A549 (cell line): ENCODE data around the gene MRPS16. TPM values are rescaled to one million over a fixed set of nuclear protein-coding genes. Genes with fewer than 3 reads are reported as not detected.

ENCODE experiments used
- ATAC-seq, 2 experiments: fragments of 200-7000 bp in 1 of 2; fragments of >200 bp in 1 of 2; cut with Nextera tagmentation in 1 of 2; cut with Tn5 transposase in 1 of 2; 3 replicates each; pipeline versions ENCODE4 v1.8.0 to v1.9.1; 2018 to 2020; ENCODE audit warnings: mild to moderate bottlenecking in 1 of 2, moderate library complexity in 1 of 2
- CTCF ChIA-PET: fragments of 300-600 bp; sonication (Branson Sonifier 250); formaldehyde crosslinking; extraction: SDS; loops from one replicate; lab custom pipeline; 2021; ENCODE audit warnings: antibody characterized with exemption, inconsistent platforms; lab: Yijun Ruan, JAX
- POLR2A ChIA-PET: fragments of 350-600 bp; formaldehyde crosslinking; extraction: SDS; loops from one replicate; lab custom pipeline; 2021; ENCODE audit warnings: antibody characterized with exemption, inconsistent platforms; lab: Yijun Ruan, JAX
- DNase-seq, 2 experiments: peaks; one replicate each; pipeline versions ENCODE4 v3.0.0 to v3.0.0-alpha.2; 2011 to 2016; ENCODE audit warnings: low read depth in 1 of 2, low spot score in 1 of 2
- FAIRE-seq: peaks from 2 replicates; lab custom pipeline; 2011; peaks lifted over from hg19 to GRCh38; lab: Jason Lieb, UNC
- H3K27ac ChIP-seq, 2 experiments: fragments of >200 bp; sonication (Bioruptor Twin); formaldehyde crosslinking; 3 replicates each; pipeline ENCODE4 v1.5.1; 2016 to 2017
- H3K4me1 ChIP-seq: fragments of >200 bp; sonication (Bioruptor Twin); formaldehyde crosslinking; 3 replicates; pipeline ENCODE4 v1.6.1; 2016
- H3K4me2 ChIP-seq: fragments of >200 bp; sonication (Bioruptor Twin); formaldehyde crosslinking; 3 replicates; pipeline ENCODE4 v1.6.1; 2016
- H3K4me3 ChIP-seq: fragments of >200 bp; sonication (Bioruptor Twin); formaldehyde crosslinking; 3 replicates; pipeline ENCODE4 v1.5.1; 2016
- H3K9me3 ChIP-seq: fragments of >200 bp; sonication (Bioruptor Twin); formaldehyde crosslinking; 3 replicates; pipeline ENCODE4 v1.6.1; 2016
- CBX8 ChIP-seq: fragments of 200-600 bp; sonication (generic); IDR thresholded peaks from 2 replicates; pipeline ENCODE4 v1.6.1; 2016
- EHMT2 ChIP-seq: fragments of 200-600 bp; sonication (generic); IDR thresholded peaks from 2 replicates; pipeline ENCODE4 v1.6.1; 2016; ENCODE audit warnings: antibody characterized with exemption, low read depth, mild to moderate bottlenecking, moderate library complexity
- HOXA7 ChIP-seq: fragments of 250-450 bp; sonication (Bioruptor Pico); IDR thresholded peaks from 2 replicates; pipeline ENCODE4 v1.5.0; 2020; ENCODE audit warnings: mild to moderate bottlenecking, moderate library complexity
- HOXB13 ChIP-seq: fragments of 250-450 bp; sonication (Bioruptor Pico); IDR thresholded peaks from 2 replicates; pipeline ENCODE4 v1.5.0; 2020; ENCODE audit warnings: low read depth, mild to moderate bottlenecking, moderate library complexity
- HOXB5 ChIP-seq: fragments of 250-450 bp; sonication (Bioruptor Pico); IDR thresholded peaks from 2 replicates; pipeline ENCODE4 v1.5.0; 2020; ENCODE audit warnings: mild to moderate bottlenecking, moderate library complexity
- JUN ChIP-seq, 2 experiments: fragments of >200 bp; sonication (Bioruptor Twin); formaldehyde crosslinking; IDR thresholded peaks; 2 replicates in 1 of 2; 3 replicates in 1 of 2; pipeline ENCODE4 v1.6.1; 2016 to 2017
- NR3C1 ChIP-seq: fragments of >200 bp; sonication (Bioruptor Twin); formaldehyde crosslinking; IDR thresholded peaks from 3 replicates; pipeline ENCODE4 v1.6.1; 2017
- POLR2A ChIP-seq: IDR thresholded peaks from 2 replicates; pipeline ENCODE4 v1.6.1; 2012; ENCODE audit warnings: mild to moderate bottlenecking, low read length
- POLR2AphosphoS2 ChIP-seq: conservative IDR thresholded peaks from 2 replicates; pipeline ENCODE4 v1.6.1; 2012; ENCODE audit warnings: low read length, improper control_type of control experiment, inconsistent platforms
- RAD21 ChIP-seq, 2 experiments: fragments of >200 bp in 1 of 2; sonication (Bioruptor Twin) in 1 of 2; formaldehyde crosslinking in 1 of 2; IDR thresholded peaks in 1 of 2; conservative IDR thresholded peaks in 1 of 2; 2 replicates in 1 of 2; 3 replicates in 1 of 2; pipeline ENCODE4 v1.6.1; 2012 to 2018; ENCODE audit warnings: inconsistent platforms in 1 of 2
- SMC3 ChIP-seq: fragments of >200 bp; sonication (Bioruptor Twin); formaldehyde crosslinking; IDR thresholded peaks from 3 replicates; pipeline ENCODE4 v1.6.1; 2018; ENCODE audit warnings: inconsistent platforms
- ZC3H11A ChIP-seq: fragments of 450-650 bp; IDR thresholded peaks from 2 replicates; pipeline ENCODE4 v1.6.1; 2014; ENCODE audit warnings: antibody characterized with exemption, mild to moderate bottlenecking
- ZFP36 ChIP-seq: fragments of 450-650 bp; IDR thresholded peaks from 2 replicates; pipeline ENCODE4 v1.6.1; 2014; ENCODE audit warnings: borderline replicate concordance; ENCODE audit not compliant: partially characterized antibody
- WGBS: methylation state at CpG from one replicate; pipeline ENCODE4 v1.1.6; 2017; ENCODE audit errors: missing lambda C conversion rate; 5-methylcytosine and 5-hydroxymethylcytosine counted together
- polyA plus RNA-seq, 4 experiments: library from polyadenylated mRNA; depleted of rRNA in 3 of 4; stranded (reverse); fragments of >200 nt; fragmentation: RNase III in 1 of 4; extraction: RNeasy Plus Mini Kit Qiagen cat#74134 plus additional on column Dnase treatment in 1 of 4; gene quantifications; 2 replicates in 3 of 4; 3 replicates in 1 of 4; pipeline ENCODE4 v1.2.3, GENCODE V29; 2011 to 2017
- TF ChIP-seq, protein P1 (sequence below): fragments of >200 bp; sonication (Bioruptor Twin); formaldehyde crosslinking; IDR thresholded peaks from 3 replicates; pipeline ENCODE4 v1.5.1; 2016
- TF ChIP-seq, protein P2 (sequence below): IDR thresholded peaks from 2 replicates; pipeline ENCODE4 v1.6.1; 2012
- TF ChIP-seq, protein P3 (sequence below): fragments of 150-350 bp; IDR thresholded peaks from 2 replicates; pipeline ENCODE4 v1.6.1; 2014; ENCODE audit warnings: low read depth, mild to moderate bottlenecking, low read length
- TF ChIP-seq, protein P4 (sequence below): fragments of 250-450 bp; sonication (Bioruptor Pico); IDR thresholded peaks from 2 replicates; pipeline ENCODE4 v1.5.0; 2021; ENCODE audit warnings: mild to moderate bottlenecking, moderate library complexity, borderline replicate concordance
- TF ChIP-seq, protein P5 (sequence below): IDR thresholded peaks from 2 replicates; pipeline ENCODE4 v1.6.1; 2012; ENCODE audit warnings: low read depth, borderline replicate concordance

Gene MRPS16
- polyA plus RNA-seq, 2 of the 4 experiments (the other 2 are of a cell fraction) = 132 to 160 TPM

DNA sequence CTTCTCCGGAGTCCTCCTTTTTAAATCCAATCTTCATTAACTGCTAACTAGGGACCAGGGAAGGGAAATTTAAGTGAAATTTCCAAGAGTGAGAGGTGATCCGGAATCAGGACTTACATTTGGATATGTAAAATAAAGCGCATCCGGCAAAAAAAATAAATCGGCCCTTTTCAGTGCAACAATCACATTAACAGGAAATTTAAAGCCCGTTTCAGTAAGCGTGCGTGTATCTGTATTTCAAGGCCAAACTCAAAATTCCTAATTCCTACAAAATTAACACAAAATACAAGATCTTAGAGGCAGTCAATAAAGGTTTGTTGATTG lies 6.2 kb downstream of the MRPS16 start:
- FAIRE-seq = no peak
- CTCF ChIA-PET = interaction anchor here (1.6 kb wide), 1 partner anchor 78 kb away, joined by 5 read pairs; no protein-coding TSS in a partner anchor

DNA sequence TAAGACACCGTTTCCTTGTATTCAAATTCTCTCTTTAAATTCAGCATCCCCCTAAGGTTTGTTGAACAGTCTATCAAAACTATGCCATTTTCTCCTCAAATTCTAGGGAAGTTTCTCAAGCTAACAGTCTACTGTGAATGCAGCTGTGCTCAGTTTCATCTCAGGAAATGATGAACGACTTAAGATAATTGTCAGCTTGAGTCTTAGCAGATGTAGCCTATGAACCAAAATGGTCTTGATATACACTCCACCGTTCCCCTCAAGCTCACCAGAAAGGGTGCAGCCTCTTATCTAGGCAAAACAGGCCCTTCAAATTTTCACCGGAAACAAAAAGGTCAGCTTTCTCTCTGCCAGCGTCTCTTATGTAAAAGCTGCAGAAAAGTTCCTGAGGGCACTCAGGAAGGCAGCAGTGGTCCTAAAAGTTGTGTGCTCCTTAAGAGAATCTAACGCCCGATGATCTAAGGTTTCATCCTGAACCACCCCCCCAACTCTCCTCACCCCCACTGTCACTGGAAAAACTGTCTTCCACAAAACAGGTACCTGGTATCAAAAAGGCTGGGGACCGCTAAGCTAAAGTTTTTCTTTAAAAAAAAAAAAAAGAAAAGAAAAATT lies 7.5 kb downstream of the MRPS16 start:
- Histone ChIP-seq H3K27ac (peak overlapping the region in 1 of 2 experiments; percentile 88; a peak in 3 of 6 replicates), H3K4me3 (peak overlapping the region; percentile 78), H3K4me1 (peaks cover 25% of the 10 kb centered on the region), H3K4me2 (peak overlapping the region; percentile 87), H3K9me3 (no peaks in the 10 kb centered on the region)
- WGBS = 58% methylated on average over 8 of the region's 8 CpGs
- ATAC-seq (no peak), DNase-seq (no peak), FAIRE-seq (no peak)
- ChIA-PET POLR2A (interaction anchor here (0.5 to 0.7 kb wide), 2 partner anchors 113 to 237 kb away, joined by 4 to 7 read pairs; no protein-coding TSS in a partner anchor), CTCF (interaction anchor here (0.6 kb wide), 2 partner anchors 227 to 989 kb away, joined by 3 read pairs; no protein-coding TSS in a partner anchor)
- no peak for TF ChIP-seq POLR2A
- TF ChIP-seq HOXA7 (CRISPR knock-in tag) = no peak
- no peak for TF ChIP-seq EHMT2
- TF ChIP-seq HOXB5 = no peak
- TF ChIP-seq, protein P1, sequence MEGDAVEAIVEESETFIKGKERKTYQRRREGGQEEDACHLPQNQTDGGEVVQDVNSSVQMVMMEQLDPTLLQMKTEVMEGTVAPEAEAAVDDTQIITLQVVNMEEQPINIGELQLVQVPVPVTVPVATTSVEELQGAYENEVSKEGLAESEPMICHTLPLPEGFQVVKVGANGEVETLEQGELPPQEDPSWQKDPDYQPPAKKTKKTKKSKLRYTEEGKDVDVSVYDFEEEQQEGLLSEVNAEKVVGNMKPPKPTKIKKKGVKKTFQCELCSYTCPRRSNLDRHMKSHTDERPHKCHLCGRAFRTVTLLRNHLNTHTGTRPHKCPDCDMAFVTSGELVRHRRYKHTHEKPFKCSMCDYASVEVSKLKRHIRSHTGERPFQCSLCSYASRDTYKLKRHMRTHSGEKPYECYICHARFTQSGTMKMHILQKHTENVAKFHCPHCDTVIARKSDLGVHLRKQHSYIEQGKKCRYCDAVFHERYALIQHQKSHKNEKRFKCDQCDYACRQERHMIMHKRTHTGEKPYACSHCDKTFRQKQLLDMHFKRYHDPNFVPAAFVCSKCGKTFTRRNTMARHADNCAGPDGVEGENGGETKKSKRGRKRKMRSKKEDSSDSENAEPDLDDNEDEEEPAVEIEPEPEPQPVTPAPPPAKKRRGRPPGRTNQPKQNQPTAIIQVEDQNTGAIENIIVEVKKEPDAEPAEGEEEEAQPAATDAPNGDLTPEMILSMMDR = no peak
- no peak for TF ChIP-seq RAD21 (conservative IDR thresholded peaks at IDR 0.05 in 1 of 2, IDR thresholded peaks at IDR 0.05 in 1 of 2)
- TF ChIP-seq, protein P2, sequence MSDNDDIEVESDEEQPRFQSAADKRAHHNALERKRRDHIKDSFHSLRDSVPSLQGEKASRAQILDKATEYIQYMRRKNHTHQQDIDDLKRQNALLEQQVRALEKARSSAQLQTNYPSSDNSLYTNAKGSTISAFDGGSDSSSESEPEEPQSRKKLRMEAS = no peak
- TF ChIP-seq, protein P3, sequence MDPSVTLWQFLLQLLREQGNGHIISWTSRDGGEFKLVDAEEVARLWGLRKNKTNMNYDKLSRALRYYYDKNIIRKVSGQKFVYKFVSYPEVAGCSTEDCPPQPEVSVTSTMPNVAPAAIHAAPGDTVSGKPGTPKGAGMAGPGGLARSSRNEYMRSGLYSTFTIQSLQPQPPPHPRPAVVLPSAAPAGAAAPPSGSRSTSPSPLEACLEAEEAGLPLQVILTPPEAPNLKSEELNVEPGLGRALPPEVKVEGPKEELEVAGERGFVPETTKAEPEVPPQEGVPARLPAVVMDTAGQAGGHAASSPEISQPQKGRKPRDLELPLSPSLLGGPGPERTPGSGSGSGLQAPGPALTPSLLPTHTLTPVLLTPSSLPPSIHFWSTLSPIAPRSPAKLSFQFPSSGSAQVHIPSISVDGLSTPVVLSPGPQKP = no peak
- no peak for TF ChIP-seq POLR2AphosphoS2
- TF ChIP-seq ZC3H11A = no peak
- no peak for TF ChIP-seq CBX8

More for the DNA sequence above, 6.2 kb downstream of the MRPS16 start:
- peak overlapping the region; percentile 87 for H3K4me2 ChIP-seq
- POLR2A ChIA-PET = interaction anchor here (1.2 to 2.1 kb wide), 12 partner anchors 8 to 249 kb away, joined by 3 to 15 read pairs (median 6); partner anchors contain the start of genes ANXA7, CFAP70, ECD and FAM149B1
- TF ChIP-seq, protein P1 = no peak
- TF ChIP-seq, protein P4, sequence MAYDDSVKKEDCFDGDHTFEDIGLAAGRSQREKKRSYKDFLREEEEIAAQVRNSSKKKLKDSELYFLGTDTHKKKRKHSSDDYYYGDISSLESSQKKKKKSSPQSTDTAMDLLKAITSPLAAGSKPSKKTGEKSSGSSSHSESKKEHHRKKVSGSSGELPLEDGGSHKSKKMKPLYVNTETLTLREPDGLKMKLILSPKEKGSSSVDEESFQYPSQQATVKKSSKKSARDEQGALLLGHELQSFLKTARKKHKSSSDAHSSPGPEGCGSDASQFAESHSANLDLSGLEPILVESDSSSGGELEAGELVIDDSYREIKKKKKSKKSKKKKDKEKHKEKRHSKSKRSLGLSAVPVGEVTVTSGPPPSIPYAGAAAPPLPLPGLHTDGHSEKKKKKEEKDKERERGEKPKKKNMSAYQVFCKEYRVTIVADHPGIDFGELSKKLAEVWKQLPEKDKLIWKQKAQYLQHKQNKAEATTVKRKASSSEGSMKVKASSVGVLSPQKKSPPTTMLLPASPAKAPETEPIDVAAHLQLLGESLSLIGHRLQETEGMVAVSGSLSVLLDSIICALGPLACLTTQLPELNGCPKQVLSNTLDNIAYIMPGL (CRISPR knock-in tag) = no peak
- WGBS = 4% methylated on average over 8 of the region's 8 CpGs
- no peak for ATAC-seq
- H3K4me3 ChIP-seq = peak overlapping the region; percentile 78
- DNase-seq = no peak
- H3K9me3 ChIP-seq = no peaks in the 10 kb centered on the region
- H3K4me1 ChIP-seq = peaks cover 33% of the 10 kb centered on the region
- peak overlapping the region; percentile 88 to 89 for H3K27ac ChIP-seq

DNA sequence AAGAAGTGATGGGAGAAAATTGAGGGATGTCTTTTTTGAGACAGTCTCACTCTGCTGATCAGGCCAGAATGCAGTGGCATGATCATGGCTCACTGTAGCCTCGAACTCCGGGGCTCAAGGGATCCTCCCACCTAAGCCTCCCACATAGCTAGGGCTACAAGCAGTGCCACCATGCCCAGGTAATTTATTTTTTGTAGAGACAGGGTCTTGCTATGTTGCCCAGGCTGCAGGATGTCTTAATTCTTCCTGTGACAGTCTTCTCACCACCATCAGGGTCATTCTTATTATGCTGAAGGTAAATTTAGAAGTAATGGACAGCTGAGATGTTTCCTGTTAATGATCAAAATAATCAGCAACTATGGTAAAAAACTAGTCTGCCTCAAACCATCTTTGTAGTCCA lies 12.5 kb downstream of the MRPS16 start:
- Histone ChIP-seq H3K4me2 (no peak overlapping the region), H3K4me1 (peaks cover 10% of the 10 kb centered on the region), H3K27ac (no peak overlapping the region), H3K9me3 (no peaks in the 10 kb centered on the region), H3K4me3 (no peak overlapping the region)
- DNase-seq = no peak
- ChIA-PET POLR2A (no interaction called here), CTCF (interaction anchor here (0.6 to 1.4 kb wide), 2 partner anchors 10 to 24 kb away, joined by 3 to 5 read pairs; no protein-coding TSS in a partner anchor)
- FAIRE-seq = no peak
- ATAC-seq = no peak
- 97% methylated on average over 2 of the region's 2 CpGs for WGBS
- TF ChIP-seq, protein P5, sequence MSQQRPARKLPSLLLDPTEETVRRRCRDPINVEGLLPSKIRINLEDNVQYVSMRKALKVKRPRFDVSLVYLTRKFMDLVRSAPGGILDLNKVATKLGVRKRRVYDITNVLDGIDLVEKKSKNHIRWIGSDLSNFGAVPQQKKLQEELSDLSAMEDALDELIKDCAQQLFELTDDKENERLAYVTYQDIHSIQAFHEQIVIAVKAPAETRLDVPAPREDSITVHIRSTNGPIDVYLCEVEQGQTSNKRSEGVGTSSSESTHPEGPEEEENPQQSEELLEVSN = no peak
- no peak for TF ChIP-seq NR3C1
- TF ChIP-seq SMC3 = no peak
- no peak for TF ChIP-seq HOXB5
- TF ChIP-seq, protein P1 = no peak
- TF ChIP-seq, protein P4 (CRISPR knock-in tag) = no peak
- no peak for TF ChIP-seq POLR2A
- TF ChIP-seq HOXB13 (CRISPR knock-in tag) = no peak
- no peak for TF ChIP-seq JUN (IDR thresholded peaks at IDR 0.05)
- TF ChIP-seq ZFP36 = no peak
- no peak for TF ChIP-seq CBX8
